ENCODE measurements around the gene TECPR1.

The TECPR1 gene

DNA sequence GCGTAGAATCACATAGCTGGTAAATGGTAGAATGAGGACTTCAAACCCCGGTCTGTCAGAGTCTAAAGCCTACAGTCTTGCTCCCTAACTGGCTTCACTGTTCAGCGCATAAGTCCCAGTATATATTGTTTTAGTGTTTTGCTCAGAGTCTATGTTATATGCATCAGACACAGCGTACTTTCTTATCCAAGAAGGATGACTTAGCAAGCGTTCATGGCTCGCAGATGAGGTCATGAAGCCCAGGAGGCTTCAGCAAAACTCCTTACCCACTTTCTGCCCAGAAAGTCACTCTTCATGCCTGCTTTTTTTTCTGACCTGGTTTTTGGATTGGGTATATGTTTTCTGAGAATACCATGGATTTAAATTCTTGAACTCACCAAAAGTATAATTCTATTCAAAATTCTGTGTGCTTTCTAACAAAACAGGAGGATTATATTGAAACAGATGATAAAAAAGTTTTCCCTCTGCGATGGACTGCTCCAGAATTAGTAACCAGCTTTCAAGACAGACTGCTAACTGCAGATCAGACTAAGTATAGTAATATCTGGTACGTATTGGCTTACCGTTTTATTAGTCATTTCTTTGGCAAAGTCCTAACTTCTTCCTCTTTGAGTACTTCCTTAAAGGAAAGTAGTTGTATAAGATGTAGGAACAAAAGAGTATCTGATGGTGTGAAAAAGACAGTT, 65.4 kb downstream of the TECPR1 start:
- no peak for DNase-seq

DNA sequence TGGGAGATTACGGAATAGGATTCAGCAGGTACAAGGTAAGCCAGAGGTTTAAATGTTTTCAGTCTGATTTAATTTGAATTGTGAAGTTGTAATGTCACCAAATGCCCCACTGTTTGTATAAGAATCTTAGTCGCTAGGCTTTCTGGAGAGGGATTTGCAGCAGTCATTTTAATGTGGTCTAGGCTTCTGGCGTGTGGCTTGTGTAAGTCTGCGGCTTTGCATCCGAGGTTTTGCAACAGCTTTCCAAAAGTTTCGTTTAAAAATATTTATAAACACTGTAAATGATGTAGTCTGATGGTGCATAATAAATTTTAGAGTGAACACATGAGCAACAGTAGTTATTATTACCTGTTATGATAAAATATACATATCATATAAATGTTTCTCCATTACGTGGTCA, 66.9 kb downstream of the TECPR1 start:
- DNase-seq, result no peak

GRCh38 chr7:98180751-98181150, 71.3 kb downstream of the TECPR1 start:
- DNase-seq, result no peak

GRCh38 chr7:98178762-98179490, 73.1 kb downstream of the TECPR1 start:
- DNase-seq, result no peak

- DNase-seq, result no peak
Measured at GRCh38 chr7:98178321-98178720, 73.7 kb downstream of the TECPR1 start.

- DNase-seq, result no peak
Measured at GRCh38 chr7:98177553-98177952, 74.5 kb downstream of the TECPR1 start.

DNA sequence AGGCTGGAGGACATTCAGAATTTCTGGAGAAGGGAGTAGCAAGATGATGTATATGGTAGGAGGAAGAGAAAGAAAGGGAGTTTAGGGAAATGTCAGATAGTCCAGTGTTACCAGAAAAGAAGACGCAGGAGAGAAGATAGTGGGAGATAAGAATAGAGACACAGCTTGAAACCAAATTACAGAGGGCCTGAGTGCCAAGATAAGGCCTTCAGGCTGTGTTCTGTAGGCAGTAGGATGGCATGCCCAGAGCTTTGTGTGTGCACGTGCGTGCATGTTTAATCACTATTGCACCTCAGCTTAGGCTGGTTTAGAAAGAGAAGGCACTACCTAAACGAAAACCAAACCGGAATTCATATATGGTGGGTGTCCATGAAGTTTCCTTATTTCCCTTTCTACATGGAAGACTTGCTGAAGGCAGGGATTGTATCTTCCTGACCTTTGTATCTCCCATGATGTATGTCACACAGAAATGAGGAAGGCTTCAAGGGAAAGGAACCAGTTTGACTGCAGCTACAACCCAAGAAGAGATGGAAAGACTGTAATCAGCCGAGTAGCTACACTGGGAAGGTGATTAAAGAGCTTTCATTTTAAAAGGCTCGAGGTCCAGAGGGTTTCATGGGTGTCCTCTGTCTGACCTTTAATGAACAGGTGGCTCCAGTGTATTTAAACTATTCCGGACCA, 76.6 kb downstream of the TECPR1 start:
- DNase-seq, result no peak

DNA sequence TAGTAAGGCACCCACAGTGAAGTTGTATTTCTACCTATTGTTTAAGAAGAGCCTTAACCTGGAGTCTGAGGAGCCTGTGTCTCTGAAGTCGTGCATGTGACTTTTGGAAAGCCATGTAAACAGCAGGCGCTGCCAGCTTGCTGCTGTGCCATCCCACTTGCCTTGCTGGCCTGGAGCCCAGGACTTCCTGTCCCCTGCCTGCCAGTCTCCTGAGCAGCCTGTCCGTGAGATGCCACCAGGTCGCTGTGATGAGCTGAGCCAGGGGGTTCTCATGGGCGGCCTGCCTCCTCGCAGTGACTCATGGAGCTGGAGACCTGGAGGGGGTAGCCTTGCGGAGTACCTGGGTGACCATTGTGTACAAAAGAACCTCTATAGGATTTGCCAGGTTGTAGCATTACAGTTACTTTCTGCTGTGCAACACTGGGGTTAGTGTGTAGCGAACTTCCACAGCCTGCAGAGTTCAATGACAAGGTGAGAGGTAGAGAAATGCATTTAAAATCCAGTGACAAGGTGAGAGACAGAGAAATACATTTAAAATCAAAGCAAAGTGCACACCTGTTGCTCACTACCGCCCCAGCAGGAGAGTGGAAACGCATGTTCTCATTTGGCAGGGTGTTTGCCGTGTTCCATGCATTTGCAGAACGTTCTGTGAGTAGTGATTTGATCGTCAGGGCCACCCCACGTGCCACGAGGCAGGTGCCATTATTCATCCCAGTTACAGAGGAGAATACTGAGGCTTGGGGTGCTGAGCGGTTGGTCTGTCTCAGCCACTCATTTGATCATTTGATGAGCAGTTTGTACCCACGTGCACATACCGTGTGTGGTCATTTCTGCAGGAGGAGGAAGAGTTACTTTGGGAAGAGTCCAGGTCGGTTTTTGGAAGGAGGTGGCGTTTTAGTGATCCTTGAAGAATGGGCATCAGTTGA, 77.4 kb downstream of the TECPR1 start:
- DNase-seq, result no peak

- DNase-seq, result no peak
Measured at GRCh38 chr7:98171449-98171848, 80.6 kb downstream of the TECPR1 start.

GRCh38 chr7:98170966-98171365, 81.1 kb downstream of the TECPR1 start:
- no peak for DNase-seq

- DNase-seq, result no peak
Measured at GRCh38 chr7:98168904-98169621, 83.0 kb downstream of the TECPR1 start.

GRCh38 chr7:98168181-98168903, 83.7 kb downstream of the TECPR1 start:
- peak; percentile 17 for DNase-seq

- no peak for DNase-seq
Measured at GRCh38 chr7:98167653-98168052, 84.4 kb downstream of the TECPR1 start.

GRCh38 chr7:98166668-98166970, 85.4 kb downstream of the TECPR1 start:
- no peak for DNase-seq

DNA sequence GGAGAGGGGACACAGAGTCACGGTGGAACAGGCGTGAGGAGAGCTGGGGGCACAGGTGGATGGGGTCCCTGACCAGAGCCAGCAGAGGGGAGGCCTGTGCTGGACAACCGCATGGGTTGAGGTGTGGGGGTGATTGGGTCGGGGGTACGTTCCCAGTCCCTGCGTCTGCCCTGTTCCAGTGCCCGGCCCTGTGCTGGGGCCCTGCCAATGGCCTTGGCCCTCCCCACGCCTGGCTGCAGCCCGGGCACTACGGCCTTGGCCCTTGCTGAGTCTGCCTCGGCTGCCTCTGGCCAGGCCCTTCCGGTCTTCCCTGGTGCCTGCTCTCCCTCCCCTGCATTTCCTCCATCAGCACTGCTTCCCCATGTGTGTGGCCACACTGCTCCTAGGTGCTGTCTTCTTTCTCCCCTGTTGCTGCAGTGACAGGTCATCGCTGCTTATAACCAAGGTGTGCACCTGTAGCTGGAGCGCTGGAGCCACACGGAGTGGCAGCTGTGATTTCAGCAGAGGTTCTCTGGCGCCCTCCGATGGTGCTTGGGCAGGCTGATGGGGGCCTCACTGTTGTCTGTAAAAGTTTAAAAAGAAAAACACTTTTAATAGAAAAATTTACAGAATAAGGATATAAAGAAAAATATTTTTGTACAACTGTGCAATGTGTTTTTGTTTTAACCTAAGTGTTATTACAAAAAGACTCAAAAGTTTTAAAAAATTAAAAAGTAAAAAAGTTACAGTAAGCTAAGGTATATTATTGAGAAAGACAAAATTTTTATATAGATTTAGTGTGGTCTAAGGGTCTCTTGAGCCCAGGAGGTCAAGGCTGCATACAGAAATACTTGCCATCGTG, 86.0 kb downstream of the TECPR1 start:
- no peak for DNase-seq

All from DMS 273 treated with DMSO at 0.1 percent for 48 hours (cell line).